ENCODE results near the gene SLC22A16. TPM values are rescaled to one million over a fixed set of nuclear protein-coding genes. Genes with fewer than 3 reads are reported as not detected.

SLC22A16 gene
- polyA plus RNA-seq, 1 donor from 2014 or later: not detected

- no peaks in the 10 kb centered on the region for H3K36me3 Mint-ChIP-seq
Observed at GRCh38 chr6:110415086-110415916, 61.1 kb downstream of the SLC22A16 start, which contains the start of gene DDO. DDO (minus strand) TSS chr6:110415575; CDS start chr6:110413462, 2,113 bp downstream.

DNA sequence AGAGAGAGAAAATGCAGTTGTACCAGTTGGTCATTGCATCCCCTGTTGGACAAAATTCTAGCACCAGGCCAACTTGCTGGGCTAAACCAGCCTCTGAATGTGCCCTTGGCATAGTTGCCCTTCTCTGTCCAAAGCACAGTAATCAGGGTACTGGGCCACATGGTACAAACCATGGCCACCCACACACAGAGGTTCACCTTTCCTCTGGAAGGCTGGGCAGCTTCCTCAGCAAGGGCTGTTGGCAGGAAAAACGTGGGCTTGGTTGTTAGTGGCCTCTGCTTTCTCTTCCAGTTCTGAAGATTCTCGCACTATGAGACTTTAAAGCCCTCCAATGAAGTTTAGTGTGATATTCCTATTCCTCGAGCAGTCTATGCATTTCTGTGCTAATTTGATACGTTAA lies 61.7 kb downstream of the SLC22A16 start:
- peaks cover 14% of the 10 kb centered on the region for H3K27me3 Mint-ChIP-seq
- no peaks in the 10 kb centered on the region for H3K36me3 Mint-ChIP-seq
- H3K9me3 Mint-ChIP-seq: no peaks in the 10 kb centered on the region
- H3K4me1 Mint-ChIP-seq: no peaks in the 10 kb centered on the region
- no peak overlapping the region for H3K4me3 Mint-ChIP-seq
- H3K27ac Mint-ChIP-seq: no peak overlapping the region

More at GRCh38 chr6:110415086-110415916, 61.1 kb downstream of the SLC22A16 start, which contains the start of gene DDO:
- Mint-ChIP-seq H3K27me3 (peaks cover 15% of the 10 kb centered on the region), H3K9me3 (no peaks in the 10 kb centered on the region), H3K4me1 (no peaks in the 10 kb centered on the region), H3K27ac (no peak within 1 kb of the TSS), H3K4me3 (peak within 1 kb of the TSS in 1 of 4 donors; percentile 52)

DNA sequence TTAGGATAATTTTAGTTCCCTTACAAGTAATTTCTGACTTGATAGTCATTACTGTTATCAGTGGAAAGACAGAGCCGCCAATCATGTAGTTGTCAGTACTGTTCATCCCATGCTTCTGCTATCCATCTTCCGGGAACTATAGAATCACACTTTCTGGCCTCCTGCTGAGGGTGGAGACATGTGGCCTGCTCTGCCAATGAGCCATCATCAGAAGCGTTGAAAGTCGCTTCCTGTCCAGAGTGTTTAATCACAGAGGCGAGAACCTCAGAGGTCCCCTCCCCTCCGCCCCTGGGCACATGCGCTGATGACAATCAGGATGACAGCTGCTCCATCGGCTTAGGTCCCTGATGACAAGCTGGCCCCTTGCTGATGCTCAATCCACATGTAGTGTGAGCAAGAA lies 64.1 kb downstream of the SLC22A16 start:
- no peak overlapping the region for H3K27ac Mint-ChIP-seq
- H3K4me1 Mint-ChIP-seq: no peaks in the 10 kb centered on the region
- H3K9me3 Mint-ChIP-seq: no peaks in the 10 kb centered on the region
- no peaks in the 10 kb centered on the region for H3K36me3 Mint-ChIP-seq
- H3K4me3 Mint-ChIP-seq: no peak overlapping the region
- H3K27me3 Mint-ChIP-seq: peaks cover 9% of the 10 kb centered on the region

DNA sequence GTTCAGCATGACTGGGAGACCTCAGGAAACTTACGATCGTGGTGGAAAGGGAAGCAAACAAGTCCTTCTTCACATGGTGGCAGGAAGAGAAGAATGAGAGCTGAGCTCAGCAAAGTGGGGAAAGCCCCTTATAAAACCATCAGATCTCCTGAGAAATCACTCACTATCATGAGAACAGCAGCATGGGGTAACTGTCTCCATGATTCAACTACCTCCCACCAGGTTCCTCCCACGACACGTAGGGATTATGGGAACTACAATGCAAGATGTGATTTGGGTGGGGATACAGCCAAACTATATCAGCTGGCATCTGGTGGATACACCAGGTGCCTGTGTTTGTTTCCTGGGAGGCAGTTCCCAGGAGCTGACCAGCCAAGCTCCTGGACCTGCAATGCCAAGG lies 65.9 kb downstream of the SLC22A16 start:
- Mint-ChIP-seq H3K27ac (no peak overlapping the region), H3K27me3 (peaks cover 4% of the 10 kb centered on the region), H3K4me1 (no peaks in the 10 kb centered on the region), H3K36me3 (no peaks in the 10 kb centered on the region), H3K9me3 (no peaks in the 10 kb centered on the region), H3K4me3 (no peak overlapping the region)

GRCh38 chr6:110409794-110410193 lies 66.6 kb downstream of the SLC22A16 start:
- Mint-ChIP-seq H3K9me3 (no peaks in the 10 kb centered on the region), H3K36me3 (no peaks in the 10 kb centered on the region), H3K4me1 (no peaks in the 10 kb centered on the region), H3K4me3 (no peak overlapping the region), H3K27me3 (peaks cover 3% of the 10 kb centered on the region), H3K27ac (no peak overlapping the region)

- no peaks in the 10 kb centered on the region for H3K4me1 Mint-ChIP-seq
- no peaks in the 10 kb centered on the region for H3K9me3 Mint-ChIP-seq
- no peaks in the 10 kb centered on the region for H3K27me3 Mint-ChIP-seq
- no peak overlapping the region for H3K4me3 Mint-ChIP-seq
- H3K27ac Mint-ChIP-seq: no peak overlapping the region
- no peaks in the 10 kb centered on the region for H3K36me3 Mint-ChIP-seq
Observed at GRCh38 chr6:110408901-110409300, 67.5 kb downstream of the SLC22A16 start.

DNA sequence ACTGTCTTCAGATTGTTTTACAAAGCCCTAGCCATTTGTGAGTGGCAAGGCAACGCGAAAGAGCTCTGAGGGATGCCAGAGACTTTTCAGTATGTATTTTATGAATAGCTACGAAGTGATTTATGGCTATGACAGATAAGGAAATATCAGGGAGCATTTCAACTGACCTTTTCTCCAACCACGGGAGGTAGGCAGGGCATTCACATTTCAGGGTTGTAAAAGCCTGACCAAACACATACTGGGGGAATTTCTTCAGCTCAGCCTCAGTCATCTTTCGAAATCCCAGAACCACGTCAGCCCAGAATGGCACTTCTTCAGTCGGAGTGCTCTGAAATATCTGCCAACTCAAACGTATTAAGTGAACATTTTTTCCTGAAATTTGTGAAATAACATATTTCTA lies 71.8 kb downstream of the SLC22A16 start:
- Mint-ChIP-seq H3K27me3 (peaks cover 2% of the 10 kb centered on the region), H3K9me3 (no peaks in the 10 kb centered on the region)

GRCh38 chr6:110401585-110402176 lies 74.7 kb downstream of the SLC22A16 start:
- no peaks in the 10 kb centered on the region for H3K9me3 Mint-ChIP-seq
- no peaks in the 10 kb centered on the region for H3K36me3 Mint-ChIP-seq
- H3K4me3 Mint-ChIP-seq: no peak overlapping the region
- H3K4me1 Mint-ChIP-seq: peaks cover 0 to 2% (median 0%) of the 10 kb centered on the region in 3 donors
- peaks cover 2% of the 10 kb centered on the region for H3K27me3 Mint-ChIP-seq
- H3K27ac Mint-ChIP-seq: no peak overlapping the region

More for the DNA sequence above, 71.8 kb downstream of the SLC22A16 start:
- Mint-ChIP-seq H3K27ac (no peak overlapping the region), H3K4me1 (no peaks in the 10 kb centered on the region), H3K36me3 (no peaks in the 10 kb centered on the region), H3K4me3 (no peak overlapping the region)

GRCh38 chr6:110400208-110400607 lies 76.2 kb downstream of the SLC22A16 start:
- H3K27me3 Mint-ChIP-seq: peaks cover 2% of the 10 kb centered on the region
- H3K27ac Mint-ChIP-seq: no peak overlapping the region
- H3K36me3 Mint-ChIP-seq: no peaks in the 10 kb centered on the region
- H3K4me1 Mint-ChIP-seq: peaks cover 0 to 2% (median 0%) of the 10 kb centered on the region in 3 donors
- no peaks in the 10 kb centered on the region for H3K9me3 Mint-ChIP-seq
- H3K4me3 Mint-ChIP-seq: no peak overlapping the region

GRCh38 chr6:110399219-110400071 lies 77.0 kb downstream of the SLC22A16 start:
- Mint-ChIP-seq H3K27ac (no peak overlapping the region), H3K36me3 (no peaks in the 10 kb centered on the region), H3K9me3 (no peaks in the 10 kb centered on the region), H3K4me3 (peak overlapping the region in 1 of 4 donors; percentile 44), H3K27me3 (peaks cover 2% of the 10 kb centered on the region), H3K4me1 (peaks cover 0 to 2% (median 0%) of the 10 kb centered on the region in 3 donors)

GRCh38 chr6:110398778-110399177 lies 77.6 kb downstream of the SLC22A16 start:
- no peaks in the 10 kb centered on the region for H3K9me3 Mint-ChIP-seq
- no peaks in the 10 kb centered on the region for H3K36me3 Mint-ChIP-seq
- H3K27me3 Mint-ChIP-seq: peaks cover 2% of the 10 kb centered on the region
- H3K4me3 Mint-ChIP-seq: no peak overlapping the region
- H3K27ac Mint-ChIP-seq: no peak overlapping the region
- H3K4me1 Mint-ChIP-seq: peaks cover 0 to 2% (median 0%) of the 10 kb centered on the region in 3 donors

DNA sequence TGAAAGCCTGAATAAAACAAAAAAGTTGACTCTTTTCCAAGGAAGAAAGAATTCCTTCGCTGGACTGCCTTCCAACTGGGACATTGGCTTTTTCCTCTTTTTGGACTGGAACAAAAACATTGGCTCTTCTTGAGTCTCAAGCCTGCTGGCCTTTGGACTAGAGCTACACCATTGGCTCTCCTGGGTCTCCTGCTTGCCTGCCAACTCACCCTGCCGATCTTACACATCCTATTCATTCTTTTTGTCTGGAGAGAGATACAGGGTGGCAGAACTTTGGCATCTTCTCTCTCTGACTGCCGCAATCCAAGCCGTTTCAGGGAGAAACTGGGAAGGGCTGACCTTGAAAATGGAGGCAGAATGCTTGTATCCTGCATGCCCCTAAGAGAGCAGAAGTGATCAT lies 81.2 kb downstream of the SLC22A16 start:
- H3K36me3 Mint-ChIP-seq: no peaks in the 10 kb centered on the region
- H3K27ac Mint-ChIP-seq: no peak overlapping the region
- no peaks in the 10 kb centered on the region for H3K9me3 Mint-ChIP-seq
- H3K4me3 Mint-ChIP-seq: no peak overlapping the region
- H3K4me1 Mint-ChIP-seq: peaks cover 0 to 2% (median 1%) of the 10 kb centered on the region in 3 donors
- H3K27me3 Mint-ChIP-seq: no peaks in the 10 kb centered on the region

- no peaks in the 10 kb centered on the region for H3K27me3 Mint-ChIP-seq
- H3K27ac Mint-ChIP-seq: no peak overlapping the region
- no peaks in the 10 kb centered on the region for H3K36me3 Mint-ChIP-seq
- H3K4me3 Mint-ChIP-seq: no peak overlapping the region
- H3K4me1 Mint-ChIP-seq: peaks cover 0 to 2% (median 1%) of the 10 kb centered on the region in 3 donors
- no peaks in the 10 kb centered on the region for H3K9me3 Mint-ChIP-seq
Observed at GRCh38 chr6:110394409-110394808, 82.0 kb downstream of the SLC22A16 start.

- Mint-ChIP-seq H3K36me3 (no peaks in the 10 kb centered on the region), H3K4me3 (no peak overlapping the region), H3K27ac (peak overlapping the region in 1 of 3 donors; percentile 57), H3K9me3 (no peaks in the 10 kb centered on the region), H3K4me1 (peaks cover 0 to 1% (median 0%) of the 10 kb centered on the region in 3 donors), H3K27me3 (no peaks in the 10 kb centered on the region)
Observed at GRCh38 chr6:110392727-110393126, 83.7 kb downstream of the SLC22A16 start.

DNA sequence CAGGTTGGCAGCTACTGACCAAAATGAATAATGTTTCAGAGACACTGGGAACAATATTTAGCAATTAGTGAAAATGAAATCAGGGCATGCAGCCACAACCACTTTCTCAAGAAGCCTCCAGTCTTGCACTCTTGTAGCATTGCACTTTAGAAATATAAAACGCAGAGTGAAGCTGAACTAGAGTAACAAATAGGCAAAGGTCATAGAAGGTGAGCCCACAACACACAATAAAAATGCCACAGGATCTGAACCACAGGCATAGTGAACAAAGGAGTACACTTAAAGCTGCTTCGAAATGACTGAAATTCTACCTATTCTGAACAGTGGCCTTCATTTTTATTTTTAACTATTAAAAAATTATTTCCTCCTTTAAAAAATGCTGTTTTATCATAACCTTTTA lies 86.0 kb downstream of the SLC22A16 start:
- Mint-ChIP-seq H3K9me3 (no peaks in the 10 kb centered on the region), H3K4me1 (peaks cover 0 to 1% (median 0%) of the 10 kb centered on the region in 3 donors), H3K27ac (no peak overlapping the region), H3K36me3 (no peaks in the 10 kb centered on the region), H3K27me3 (no peaks in the 10 kb centered on the region), H3K4me3 (no peak overlapping the region)
